ENCODE results near the gene KRT16.

GRCh38 chr17:41578971-41579370, 33.6 kb downstream of the KRT16 start:
- TF ChIP-seq CTCF (IDR thresholded peaks at IDR 0.05) (no peak), EZH2 (IDR thresholded peaks at IDR 0.05; ENCODE audit: borderline replicate concordance, insufficient read depth, low read depth, low read length, poor library complexity, severe bottlenecking) (no peak)

All from B cell (primary cell).